Glutamatergic neuron (in vitro differentiated cells): ENCODE results near the gene PRR19. TPM values are rescaled to one million over a fixed set of nuclear protein-coding genes. Genes with fewer than 3 reads are reported as not detected.

ENCODE experiments used
- DNase-seq: peaks from one replicate; pipeline ENCODE4 v3.0.0; 2022
- H3K27ac Mint-ChIP-seq: one replicate; pipeline ENCODE4 v1.8.0; 2020; ENCODE audit warnings: mild to moderate bottlenecking, mixed read lengths, inconsistent platforms; ENCODE audit not compliant: unreplicated experiment
- H3K27me3 Mint-ChIP-seq: one replicate; pipeline ENCODE4 v1.8.0; 2020; ENCODE audit warnings: mild to moderate bottlenecking, moderate library complexity, mixed read lengths, inconsistent platforms; ENCODE audit not compliant: unreplicated experiment
- H3K36me3 Mint-ChIP-seq: one replicate; pipeline ENCODE4 v1.8.0; 2020; ENCODE audit warnings: mild to moderate bottlenecking, mixed read lengths, inconsistent platforms; ENCODE audit not compliant: unreplicated experiment
- H3K4me1 Mint-ChIP-seq: one replicate; pipeline ENCODE4 v1.8.0; 2020; ENCODE audit warnings: mild to moderate bottlenecking, low read depth, mixed read lengths, inconsistent platforms; ENCODE audit not compliant: unreplicated experiment
- H3K4me3 Mint-ChIP-seq: one replicate; pipeline ENCODE4 v1.8.0; 2020; ENCODE audit warnings: mild to moderate bottlenecking, mixed read lengths, inconsistent platforms; ENCODE audit not compliant: unreplicated experiment
- H3K9me3 Mint-ChIP-seq: one replicate; pipeline ENCODE4 v1.8.0; 2020; ENCODE audit warnings: mild to moderate bottlenecking, moderate library complexity, mixed read lengths, inconsistent platforms; ENCODE audit not compliant: unreplicated experiment
- total RNA-seq: library from RNA; stranded (reverse); fragmentation: NEBNext Ultra II Directional; extraction: Animal tissue kit (Norgen Biotek cat#: 25700); gene quantifications from one replicate; pipeline ENCODE4 v1.2.1, GENCODE V29; 2021; ENCODE audit not compliant: unreplicated experiment
- TF ChIP-seq, protein P1 (sequence below): fragments of 200-600 bp; sonication (generic); IDR thresholded peaks from one replicate; pipeline ENCODE4 v1.5.0; 2021; ENCODE audit not compliant: partially characterized antibody, unreplicated experiment

The PRR19 gene
- total RNA-seq, 1 donor from 2014 or later: 1.6 TPM

DNA sequence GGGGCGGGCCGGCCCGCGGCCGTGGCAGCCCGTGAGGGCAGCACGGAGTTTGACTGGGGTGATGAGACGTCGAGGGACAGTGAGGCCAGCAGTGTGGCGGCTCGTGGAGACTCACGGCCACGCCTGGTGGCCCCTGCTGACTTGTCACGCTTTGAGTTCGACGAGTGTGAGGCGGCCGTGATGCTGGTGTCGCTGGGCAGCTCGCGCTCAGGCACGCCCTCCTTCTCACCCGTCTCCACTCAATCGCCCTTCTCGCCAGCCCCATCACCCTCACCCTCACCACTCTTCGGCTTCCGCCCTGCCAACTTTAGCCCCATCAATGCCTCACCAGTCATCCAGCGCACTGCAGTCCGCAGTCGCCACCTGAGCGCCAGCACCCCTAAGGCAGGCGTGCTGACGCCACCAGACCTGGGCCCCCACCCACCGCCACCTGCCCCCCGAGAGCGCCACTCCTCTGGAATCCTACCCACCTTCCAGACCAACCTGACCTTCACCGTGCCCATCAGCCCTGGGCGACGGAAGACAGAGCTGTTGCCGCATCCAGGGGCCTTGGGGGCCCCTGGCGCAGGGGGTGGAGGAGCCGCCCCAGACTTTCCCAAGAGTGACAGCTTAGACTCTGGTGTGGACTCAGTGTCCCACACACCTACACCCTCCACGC is 28.4 kb upstream of the PRR19 start:
- H3K4me3 Mint-ChIP-seq: no peak overlapping the region
- TF ChIP-seq, protein P1, sequence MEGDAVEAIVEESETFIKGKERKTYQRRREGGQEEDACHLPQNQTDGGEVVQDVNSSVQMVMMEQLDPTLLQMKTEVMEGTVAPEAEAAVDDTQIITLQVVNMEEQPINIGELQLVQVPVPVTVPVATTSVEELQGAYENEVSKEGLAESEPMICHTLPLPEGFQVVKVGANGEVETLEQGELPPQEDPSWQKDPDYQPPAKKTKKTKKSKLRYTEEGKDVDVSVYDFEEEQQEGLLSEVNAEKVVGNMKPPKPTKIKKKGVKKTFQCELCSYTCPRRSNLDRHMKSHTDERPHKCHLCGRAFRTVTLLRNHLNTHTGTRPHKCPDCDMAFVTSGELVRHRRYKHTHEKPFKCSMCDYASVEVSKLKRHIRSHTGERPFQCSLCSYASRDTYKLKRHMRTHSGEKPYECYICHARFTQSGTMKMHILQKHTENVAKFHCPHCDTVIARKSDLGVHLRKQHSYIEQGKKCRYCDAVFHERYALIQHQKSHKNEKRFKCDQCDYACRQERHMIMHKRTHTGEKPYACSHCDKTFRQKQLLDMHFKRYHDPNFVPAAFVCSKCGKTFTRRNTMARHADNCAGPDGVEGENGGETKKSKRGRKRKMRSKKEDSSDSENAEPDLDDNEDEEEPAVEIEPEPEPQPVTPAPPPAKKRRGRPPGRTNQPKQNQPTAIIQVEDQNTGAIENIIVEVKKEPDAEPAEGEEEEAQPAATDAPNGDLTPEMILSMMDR: no peak
- peaks cover 7% of the 10 kb centered on the region for H3K9me3 Mint-ChIP-seq
- no peak for DNase-seq
- no peaks in the 10 kb centered on the region for H3K36me3 Mint-ChIP-seq
- peaks cover 7% of the 10 kb centered on the region for H3K27me3 Mint-ChIP-seq
- peak overlapping the region; percentile 33 for H3K27ac Mint-ChIP-seq
- H3K4me1 Mint-ChIP-seq: peaks cover 23% of the 10 kb centered on the region

- H3K9me3 Mint-ChIP-seq: peaks cover 9% of the 10 kb centered on the region
- TF ChIP-seq, protein P1: no peak
- no peaks in the 10 kb centered on the region for H3K36me3 Mint-ChIP-seq
- DNase-seq: no peak
- H3K4me1 Mint-ChIP-seq: peaks cover 27% of the 10 kb centered on the region
- H3K27ac Mint-ChIP-seq: no peak overlapping the region
- no peak overlapping the region for H3K4me3 Mint-ChIP-seq
- peaks cover 9% of the 10 kb centered on the region for H3K27me3 Mint-ChIP-seq
These were observed 27.8 kb upstream of the PRR19 start for GRCh38 chr19:42274065-42274682.

GRCh38 chr19:42275103-42275502 is 26.8 kb upstream of the PRR19 start:
- Mint-ChIP-seq H3K9me3 (peaks cover 12% of the 10 kb centered on the region), H3K4me1 (peaks cover 28% of the 10 kb centered on the region), H3K36me3 (no peaks in the 10 kb centered on the region), H3K27ac (no peak overlapping the region), H3K27me3 (peaks cover 15% of the 10 kb centered on the region), H3K4me3 (no peak overlapping the region)
- TF ChIP-seq, protein P1: no peak
- no peak for DNase-seq

DNA sequence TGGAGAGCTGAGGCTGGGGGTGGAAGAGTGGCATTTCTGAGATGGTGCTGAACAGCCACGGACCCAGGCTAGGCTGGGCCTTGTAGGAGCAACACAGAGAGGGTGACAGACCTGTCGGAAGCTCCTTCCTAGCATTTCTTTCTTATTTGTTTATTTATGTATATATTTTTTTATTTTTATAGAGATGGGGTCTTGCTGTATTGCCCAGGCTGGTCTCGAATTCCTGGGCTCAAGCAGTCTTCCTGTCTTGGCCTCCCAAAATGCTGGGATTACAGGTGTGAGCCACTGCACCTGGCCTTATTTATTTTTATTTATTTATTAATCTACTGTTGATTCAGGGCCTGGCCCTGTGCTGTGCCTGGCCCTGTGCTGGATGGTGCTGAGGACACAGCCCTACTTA is 26.4 kb upstream of the PRR19 start:
- DNase-seq: no peak
- Mint-ChIP-seq H3K4me3 (no peak overlapping the region), H3K36me3 (no peaks in the 10 kb centered on the region), H3K9me3 (peaks cover 12% of the 10 kb centered on the region), H3K27ac (no peak overlapping the region), H3K27me3 (peaks cover 15% of the 10 kb centered on the region), H3K4me1 (peaks cover 26% of the 10 kb centered on the region)
- TF ChIP-seq, protein P1: no peak

GRCh38 chr19:42276284-42276683 is 25.6 kb upstream of the PRR19 start:
- peak overlapping the region; percentile 50 for H3K4me3 Mint-ChIP-seq
- TF ChIP-seq, protein P1: no peak

More at GRCh38 chr19:42276284-42276683, 25.6 kb upstream of the PRR19 start:
- peak overlapping the region; percentile 59 for H3K27ac Mint-ChIP-seq
- DNase-seq: no peak
- peaks cover 12% of the 10 kb centered on the region for H3K27me3 Mint-ChIP-seq
- H3K36me3 Mint-ChIP-seq: no peaks in the 10 kb centered on the region
- H3K4me1 Mint-ChIP-seq: peaks cover 23% of the 10 kb centered on the region
- H3K9me3 Mint-ChIP-seq: peaks cover 12% of the 10 kb centered on the region
